Vagina (tissue), 2 donors: Measurements from ENCODE around the gene RFTN1. TPM values are rescaled to one million over a fixed set of nuclear protein-coding genes. Genes with fewer than 3 reads are reported as not detected.

Source experiments
- DNase-seq, 2 donors: peaks; one replicate each; pipeline ENCODE4 v3.0.0-alpha.2; 2017; ENCODE audit errors: extremely low spot score in 2 of 2
- H3K27ac ChIP-seq: fragments of 200-600 bp; sonication (generic); one replicate; pipeline ENCODE4 v1.5.1; 2019
- H3K27me3 ChIP-seq: fragments of 200-600 bp; sonication (generic); one replicate; pipeline ENCODE4 v1.5.1; 2019
- H3K36me3 ChIP-seq, 2 donors: fragments of 200-600 bp; sonication (generic); one replicate each; pipeline ENCODE4 v1.5.1; 2017 to 2019
- H3K4me1 ChIP-seq: fragments of 200-600 bp; sonication (generic); one replicate; pipeline ENCODE4 v1.5.1; 2019
- H3K4me3 ChIP-seq, 2 donors: fragments of 200-600 bp; sonication (generic); 1 replicate in 1 of 2; 2 replicates in 1 of 2; pipeline ENCODE4 v1.5.1; 2016 to 2019
- H3K9me3 ChIP-seq: fragments of 200-600 bp; sonication (generic); one replicate; pipeline ENCODE4 v1.5.1; 2019
- POLR2A ChIP-seq, 2 donors: fragments of 450-650 bp; IDR thresholded peaks; one replicate each; pipeline ENCODE4 v1.6.1; 2017; ENCODE audit warnings: antibody characterized with exemption in 2 of 2, mild to moderate bottlenecking in 2 of 2, moderate library complexity in 2 of 2
- POLR2AphosphoS5 ChIP-seq, 2 donors: sonication (generic); formaldehyde crosslinking; IDR thresholded peaks; one replicate each; pipeline ENCODE4 v1.9.0; 2017; ENCODE audit warnings: antibody characterized with exemption in 2 of 2, mild to moderate bottlenecking in 2 of 2, low read depth in 1 of 2; ENCODE audit not compliant: insufficient read depth in 1 of 2
- intact Hi-C: fragments of 100-400 bp; cut with DNase I; formaldehyde crosslinking; loops from one replicate; pipeline ENCODE4 v1.15.1; 2023
- total RNA-seq: library from RNA; depleted of rRNA; stranded (reverse); fragments of >200 nt; gene quantifications from one replicate; pipeline ENCODE4 v1.2.3, GENCODE V29; 2016
- TF ChIP-seq, protein P1 (sequence below), 3 experiments: fragments of 450-650 bp in 2 of 3; fragments of 200-600 bp in 1 of 3; sonication (generic) in 1 of 3; IDR thresholded peaks; one replicate each; pipeline ENCODE4 v1.5.1; 2017 to 2019; ENCODE audit warnings: antibody characterized with exemption in 3 of 3, mild to moderate bottlenecking in 2 of 3, moderate library complexity in 2 of 3

RFTN1 gene
- total RNA-seq, 1 donor from 2014 or later: 47.4 TPM

DNA sequence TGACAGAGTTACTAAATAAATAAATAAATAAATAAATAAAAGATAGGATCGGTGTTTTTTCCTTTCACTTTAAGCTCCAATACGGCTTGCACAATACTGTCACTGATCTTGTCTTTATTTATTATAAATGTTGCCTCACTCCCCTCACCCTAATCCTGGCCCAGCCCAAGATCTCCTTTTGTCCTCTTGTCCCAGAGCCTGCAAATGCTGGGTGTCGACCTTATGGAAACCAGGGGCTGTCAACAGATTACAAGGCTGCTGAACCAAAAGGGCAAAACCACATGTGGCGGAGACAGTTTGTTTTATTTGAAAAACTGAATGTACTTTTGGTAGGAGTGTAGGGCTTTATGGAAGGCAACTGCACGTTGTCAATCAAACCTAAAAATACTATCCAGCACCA lies 75.9 kb downstream of the RFTN1 start:
- Histone ChIP-seq H3K9me3 (no peaks in the 10 kb centered on the region), H3K4me3 (no peak overlapping the region), H3K36me3 (no peaks in the 10 kb centered on the region), H3K4me1 (peaks cover 16% of the 10 kb centered on the region), H3K27ac (no peak overlapping the region), H3K27me3 (no peaks in the 10 kb centered on the region)
- intact Hi-C loops: no loop called here
- no peak for TF ChIP-seq POLR2A (IDR thresholded peaks at IDR 0.05)
- TF ChIP-seq POLR2AphosphoS5 (IDR thresholded peaks at IDR 0.05; ENCODE audit: insufficient read depth in 1 of 2, low read depth in 1 of 2): no peak
- TF ChIP-seq, protein P1, sequence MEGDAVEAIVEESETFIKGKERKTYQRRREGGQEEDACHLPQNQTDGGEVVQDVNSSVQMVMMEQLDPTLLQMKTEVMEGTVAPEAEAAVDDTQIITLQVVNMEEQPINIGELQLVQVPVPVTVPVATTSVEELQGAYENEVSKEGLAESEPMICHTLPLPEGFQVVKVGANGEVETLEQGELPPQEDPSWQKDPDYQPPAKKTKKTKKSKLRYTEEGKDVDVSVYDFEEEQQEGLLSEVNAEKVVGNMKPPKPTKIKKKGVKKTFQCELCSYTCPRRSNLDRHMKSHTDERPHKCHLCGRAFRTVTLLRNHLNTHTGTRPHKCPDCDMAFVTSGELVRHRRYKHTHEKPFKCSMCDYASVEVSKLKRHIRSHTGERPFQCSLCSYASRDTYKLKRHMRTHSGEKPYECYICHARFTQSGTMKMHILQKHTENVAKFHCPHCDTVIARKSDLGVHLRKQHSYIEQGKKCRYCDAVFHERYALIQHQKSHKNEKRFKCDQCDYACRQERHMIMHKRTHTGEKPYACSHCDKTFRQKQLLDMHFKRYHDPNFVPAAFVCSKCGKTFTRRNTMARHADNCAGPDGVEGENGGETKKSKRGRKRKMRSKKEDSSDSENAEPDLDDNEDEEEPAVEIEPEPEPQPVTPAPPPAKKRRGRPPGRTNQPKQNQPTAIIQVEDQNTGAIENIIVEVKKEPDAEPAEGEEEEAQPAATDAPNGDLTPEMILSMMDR (IDR thresholded peaks at IDR 0.05): no peak
- DNase-seq: no peak

DNA sequence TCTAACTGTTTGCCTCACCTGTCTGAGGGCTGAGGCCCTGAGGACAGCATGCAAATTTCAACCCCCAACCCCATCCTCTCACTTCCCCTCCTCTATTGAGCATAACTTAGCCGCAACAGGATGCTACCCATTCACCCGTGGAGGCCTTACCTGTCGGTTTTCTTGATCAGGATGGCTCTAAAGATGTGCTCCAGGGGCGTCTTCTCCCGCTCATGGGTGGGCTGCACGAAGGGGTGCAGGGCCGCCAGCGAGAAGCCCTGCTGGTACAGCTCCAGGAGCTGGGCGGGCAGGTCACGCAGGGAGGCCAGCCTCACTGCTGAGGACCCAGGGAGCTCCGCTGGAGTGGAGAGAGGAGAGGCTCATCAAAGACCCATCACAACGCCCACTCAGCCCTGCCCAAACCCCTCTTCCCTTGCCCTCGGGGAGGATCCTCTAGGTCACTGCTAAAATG lies 79.8 kb downstream of the RFTN1 start:
- Histone ChIP-seq H3K27ac (no peak overlapping the region), H3K36me3 (no peaks in the 10 kb centered on the region), H3K9me3 (no peaks in the 10 kb centered on the region), H3K27me3 (no peaks in the 10 kb centered on the region), H3K4me3 (no peak overlapping the region), H3K4me1 (no peaks in the 10 kb centered on the region)
- no peak for DNase-seq
- TF ChIP-seq POLR2A (IDR thresholded peaks at IDR 0.05): no peak
- TF ChIP-seq POLR2AphosphoS5 (IDR thresholded peaks at IDR 0.05; ENCODE audit: insufficient read depth in 1 of 2, low read depth in 1 of 2): no peak
- TF ChIP-seq, protein P1 (IDR thresholded peaks at IDR 0.05): no peak
- intact Hi-C loops: no loop called here

DNA sequence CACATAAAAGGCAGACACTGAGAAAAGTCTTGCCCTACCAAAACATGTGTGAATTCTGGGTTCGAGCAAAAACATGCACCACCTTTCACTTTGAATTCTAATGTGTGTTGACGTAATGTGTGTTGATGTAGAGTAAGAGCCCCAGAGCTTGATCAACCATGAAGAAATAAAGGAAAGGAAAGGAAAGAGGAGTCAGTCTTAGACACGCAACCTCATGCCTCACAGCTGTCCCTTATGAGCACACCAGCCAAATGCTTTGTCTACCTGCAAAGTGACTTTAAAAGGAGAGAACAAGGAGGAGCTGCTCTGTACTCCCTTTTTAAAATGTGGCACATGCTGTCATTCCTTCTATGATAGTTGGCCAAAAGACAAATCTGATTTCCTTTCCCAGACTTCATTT lies 80.8 kb downstream of the RFTN1 start:
- H3K4me1 ChIP-seq: peaks cover 1% of the 10 kb centered on the region
- no peak for TF ChIP-seq POLR2A (IDR thresholded peaks at IDR 0.05)
- no peak for TF ChIP-seq POLR2AphosphoS5 (IDR thresholded peaks at IDR 0.05; ENCODE audit: insufficient read depth in 1 of 2, low read depth in 1 of 2)
- TF ChIP-seq, protein P1 (IDR thresholded peaks at IDR 0.05): no peak
- no peak overlapping the region for H3K4me3 ChIP-seq
- H3K27ac ChIP-seq: no peak overlapping the region
- no peaks in the 10 kb centered on the region for H3K36me3 ChIP-seq
- no peaks in the 10 kb centered on the region for H3K9me3 ChIP-seq
- no peak for DNase-seq
- no peaks in the 10 kb centered on the region for H3K27me3 ChIP-seq
- intact Hi-C loops: no loop called here

DNA sequence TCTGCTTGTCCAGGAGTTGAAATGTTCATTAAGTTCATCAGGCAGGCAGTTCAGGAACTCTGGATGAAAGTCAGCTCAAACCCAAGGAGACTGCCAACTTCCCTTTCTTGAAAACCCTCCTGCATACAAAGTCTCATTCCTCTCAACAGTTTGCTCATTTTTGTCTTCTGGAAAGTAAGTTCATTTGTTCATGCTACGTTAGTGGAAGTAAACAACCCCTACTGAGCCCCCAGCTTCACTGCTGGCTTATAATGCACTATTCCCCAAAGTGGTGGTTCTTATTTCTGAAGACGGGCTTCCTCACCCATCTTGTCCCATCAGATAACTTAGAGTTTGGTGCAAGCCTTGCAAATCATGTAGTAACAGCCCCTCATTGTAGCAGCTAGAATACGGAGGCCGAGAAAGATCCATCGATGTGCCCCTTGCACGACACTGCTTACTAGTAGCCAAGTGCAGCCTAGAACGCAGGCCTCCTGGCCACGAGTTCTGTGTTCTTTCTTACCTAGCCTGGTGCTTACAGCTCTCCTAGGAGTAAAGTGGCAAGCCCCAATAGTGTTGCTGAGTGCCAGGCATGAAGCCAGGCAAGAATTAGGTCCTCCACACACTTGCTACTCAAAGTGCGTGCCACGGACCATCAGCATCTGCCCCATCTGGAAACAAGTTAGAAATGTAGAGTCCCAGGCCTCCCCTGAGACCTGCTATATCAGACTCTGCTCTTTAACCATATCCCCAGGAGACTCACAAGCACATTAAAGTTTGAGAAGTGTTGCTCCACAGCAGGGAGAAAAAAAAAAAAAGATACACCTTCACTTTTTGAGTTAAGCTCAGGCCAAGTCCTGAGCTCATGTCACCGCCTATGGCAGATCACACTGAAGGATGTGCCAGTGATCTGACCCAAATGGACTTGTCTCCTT lies 82.5 kb downstream of the RFTN1 start:
- no peak for TF ChIP-seq POLR2A (IDR thresholded peaks at IDR 0.05)
- TF ChIP-seq, protein P1 (IDR thresholded peaks at IDR 0.05): no peak
- no peak for TF ChIP-seq POLR2AphosphoS5 (IDR thresholded peaks at IDR 0.05; ENCODE audit: insufficient read depth in 1 of 2, low read depth in 1 of 2)
- Histone ChIP-seq H3K27ac (no peak overlapping the region), H3K9me3 (no peaks in the 10 kb centered on the region), H3K36me3 (no peaks in the 10 kb centered on the region), H3K4me1 (peaks cover 12% of the 10 kb centered on the region), H3K4me3 (no peak overlapping the region), H3K27me3 (no peaks in the 10 kb centered on the region)
- no peak for DNase-seq
- intact Hi-C loops: no loop called here

DNA sequence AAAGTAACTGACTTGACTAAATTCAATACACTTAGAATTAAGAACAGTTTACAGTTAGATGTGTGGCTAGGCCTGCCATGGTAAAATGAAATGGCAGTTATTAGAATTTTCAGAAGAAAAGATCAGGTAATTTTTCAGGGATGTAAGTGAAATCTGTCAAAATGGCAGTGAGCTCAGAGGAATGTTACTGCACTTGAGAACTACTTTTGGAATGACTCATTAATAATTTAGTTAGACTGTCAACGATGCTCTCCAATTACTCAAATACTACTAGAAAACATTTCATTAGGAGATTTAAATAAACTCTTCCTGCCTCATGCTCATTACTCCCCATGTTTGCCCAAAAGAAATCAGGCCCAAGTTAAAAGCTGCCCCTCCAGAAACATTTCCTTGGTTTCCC lies 84.4 kb downstream of the RFTN1 start:
- Histone ChIP-seq H3K4me1 (peaks cover 12% of the 10 kb centered on the region), H3K36me3 (no peaks in the 10 kb centered on the region), H3K27me3 (no peaks in the 10 kb centered on the region), H3K4me3 (no peak overlapping the region), H3K9me3 (no peaks in the 10 kb centered on the region), H3K27ac (no peak overlapping the region)
- intact Hi-C loops: no loop called here
- TF ChIP-seq POLR2AphosphoS5 (IDR thresholded peaks at IDR 0.05; ENCODE audit: insufficient read depth in 1 of 2, low read depth in 1 of 2): no peak
- no peak for TF ChIP-seq POLR2A (IDR thresholded peaks at IDR 0.05)
- TF ChIP-seq, protein P1 (IDR thresholded peaks at IDR 0.05): no peak
- no peak for DNase-seq
